Neutrophil (primary cell): Measurements from ENCODE around the gene ITPK1.

Experiments
- H3K27ac ChIP-seq: fragments of 200-600 bp; sonication (generic); 2 replicates; pipeline ENCODE4 v1.5.1; 2016; ENCODE audit warnings: mild to moderate bottlenecking, moderate library complexity
- H3K27me3 ChIP-seq: fragments of 200-600 bp; sonication (generic); 2 replicates; pipeline ENCODE4 v1.6.0; 2016; ENCODE audit warnings: mild to moderate bottlenecking
- H3K36me3 ChIP-seq: fragments of 200-600 bp; sonication (generic); 2 replicates; pipeline ENCODE4 v1.5.1; 2017
- H3K4me1 ChIP-seq, 2 experiments: fragments of 200-600 bp in 1 of 2; sonication (generic) in 1 of 2; 1 replicate in 1 of 2; 2 replicates in 1 of 2; pipeline versions ENCODE4 v1.5.1 to v1.6.1; 2013 to 2016; ENCODE audit warnings: low read depth in 1 of 2, low read length in 1 of 2, mild to moderate bottlenecking in 1 of 2, moderate library complexity in 1 of 2; ENCODE audit not compliant: control insufficient read depth in 1 of 2, insufficient read depth in 1 of 2
- H3K4me3 ChIP-seq, 2 experiments: fragments of 200-600 bp in 1 of 2; sonication (generic) in 1 of 2; 1 replicate in 1 of 2; 2 replicates in 1 of 2; pipeline ENCODE4 v1.5.1; 2013 to 2016; ENCODE audit warnings: low read depth in 1 of 2, low read length in 1 of 2, mild to moderate bottlenecking in 1 of 2, moderate library complexity in 1 of 2
- H3K9me3 ChIP-seq: fragments of 200-600 bp; sonication (generic); 2 replicates; pipeline ENCODE4 v1.5.1; 2016
- CTCF ChIP-seq: fragments of 200-600 bp; sonication (generic); IDR thresholded peaks from 2 replicates; pipeline ENCODE4 v1.5.1; 2016; ENCODE audit warnings: antibody characterized with exemption

The ITPK1 gene

GRCh38 chr14:93089521-93090269 is 26.0 kb downstream of the ITPK1 start:
- TF ChIP-seq CTCF, result no peak
- H3K9me3 ChIP-seq, result no peaks in the 10 kb centered on the region
- no peaks in the 10 kb centered on the region for H3K27me3 ChIP-seq
- peaks cover 19 to 21% of the 10 kb centered on the region in 2 experiments for H3K4me1 ChIP-seq
- H3K4me3 ChIP-seq, result no peak overlapping the region
- no peak overlapping the region for H3K27ac ChIP-seq
- H3K36me3 ChIP-seq, result peaks cover 7% of the 10 kb centered on the region

DNA sequence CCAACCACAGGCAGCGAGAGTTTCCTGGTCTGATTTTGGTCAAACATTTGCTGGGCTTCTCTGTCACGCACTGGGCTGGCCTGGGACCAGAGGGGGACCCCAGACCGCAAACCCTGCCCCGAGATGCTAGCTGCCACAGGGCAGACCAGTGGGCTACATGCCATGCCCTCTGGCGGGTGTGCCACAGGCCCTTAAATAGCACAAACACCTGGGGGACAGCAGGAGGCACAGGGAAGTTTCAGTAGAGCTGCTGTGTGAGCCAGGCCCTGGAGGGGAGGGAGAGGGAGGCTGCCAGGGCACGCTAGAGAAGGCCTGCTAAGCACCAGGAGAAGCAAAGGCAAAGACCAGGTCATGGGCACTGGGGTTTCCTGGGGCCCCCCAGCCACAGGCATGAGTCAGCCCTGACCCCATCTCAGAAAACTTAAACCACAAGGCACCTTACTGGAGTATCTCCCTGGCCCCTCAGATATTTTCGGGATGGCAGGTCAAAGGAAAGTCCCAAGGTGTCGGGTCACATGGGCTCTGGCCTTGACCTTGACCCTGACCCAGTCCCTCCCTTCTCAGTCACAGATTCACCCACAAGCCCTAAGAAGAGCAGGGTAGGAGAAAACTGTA is 29.2 kb downstream of the ITPK1 start:
- Histone ChIP-seq H3K27ac (peak overlapping the region; percentile 67), H3K9me3 (no peaks in the 10 kb centered on the region), H3K4me3 (no peak overlapping the region), H3K36me3 (peaks cover 7% of the 10 kb centered on the region), H3K27me3 (no peaks in the 10 kb centered on the region), H3K4me1 (peaks cover 19 to 26% of the 10 kb centered on the region in 2 experiments)
- no peak for TF ChIP-seq CTCF

DNA sequence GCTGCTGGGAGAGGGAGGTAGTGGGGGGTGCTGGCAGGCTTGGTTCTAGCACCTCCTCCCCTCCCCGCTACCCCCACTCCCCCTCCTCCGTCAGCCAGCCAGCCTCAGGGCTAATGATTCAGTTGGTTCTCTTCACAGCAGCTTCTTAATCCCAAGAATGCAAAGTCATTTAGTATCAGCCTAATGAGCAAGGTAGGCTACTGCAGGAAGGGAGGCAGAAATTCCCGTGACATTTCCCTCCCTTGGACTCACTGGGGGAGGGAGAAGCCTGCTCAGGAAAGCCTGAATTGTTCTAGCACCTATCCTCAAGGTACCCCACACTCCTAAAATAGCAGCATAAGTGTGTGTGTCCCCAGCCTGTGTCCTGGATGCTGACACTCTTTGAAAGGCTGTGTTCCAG is 29.8 kb downstream of the ITPK1 start:
- peaks cover 6% of the 10 kb centered on the region for H3K36me3 ChIP-seq
- H3K4me3 ChIP-seq, result no peak overlapping the region
- no peaks in the 10 kb centered on the region for H3K9me3 ChIP-seq
- H3K27ac ChIP-seq, result peak overlapping the region; percentile 67
- no peak for TF ChIP-seq CTCF
- H3K4me1 ChIP-seq, result peaks cover 19 to 26% of the 10 kb centered on the region in 2 experiments
- no peaks in the 10 kb centered on the region for H3K27me3 ChIP-seq

- H3K9me3 ChIP-seq, result no peaks in the 10 kb centered on the region
- peaks cover 3% of the 10 kb centered on the region for H3K36me3 ChIP-seq
- peak overlapping the region; percentile 67 for H3K27ac ChIP-seq
- TF ChIP-seq CTCF, result no peak
- peaks cover 19 to 26% of the 10 kb centered on the region in 2 experiments for H3K4me1 ChIP-seq
- H3K4me3 ChIP-seq, result peak overlapping the region in 1 of 2 experiments; percentile 10
- H3K27me3 ChIP-seq, result no peaks in the 10 kb centered on the region
Measured at GRCh38 chr14:93084866-93085857, 30.6 kb downstream of the ITPK1 start.

DNA sequence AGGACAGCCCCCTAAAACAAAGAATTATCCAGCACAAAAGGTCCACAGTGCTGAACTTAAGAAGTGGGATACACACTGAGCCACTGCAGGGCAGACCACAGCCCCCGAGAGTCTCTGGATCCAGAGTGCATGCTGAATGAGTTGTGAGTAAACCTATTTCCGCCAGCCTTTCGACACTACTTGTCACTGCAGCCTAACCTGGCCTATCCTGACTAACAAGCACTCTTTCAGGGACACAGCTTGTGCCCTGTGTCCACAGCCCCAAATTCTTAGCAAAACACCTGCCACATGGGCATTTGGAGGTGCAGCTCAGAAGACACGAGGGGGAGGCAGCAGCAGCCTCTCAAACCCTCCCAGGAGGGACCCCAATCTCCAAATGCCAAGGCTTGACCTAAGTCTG is 31.3 kb downstream of the ITPK1 start:
- Histone ChIP-seq H3K36me3 (peaks cover 3% of the 10 kb centered on the region), H3K9me3 (no peaks in the 10 kb centered on the region), H3K4me3 (no peak overlapping the region), H3K4me1 (peaks cover 19 to 26% of the 10 kb centered on the region in 2 experiments), H3K27ac (no peak overlapping the region), H3K27me3 (no peaks in the 10 kb centered on the region)
- no peak for TF ChIP-seq CTCF
